HCT116 (cell line): ENCODE measurements around the gene TMEM143. TPM values are rescaled to one million over a fixed set of nuclear protein-coding genes. Genes with fewer than 3 reads are reported as not detected.

Experiments used
- ATAC-seq: fragments of 200-7000 bp; cut with Tn5 transposase; 2 replicates; pipeline ENCODE4 v1.9.1; 2020; ENCODE audit warnings: mild to moderate bottlenecking, moderate library complexity
- BruUV-seq: library from RNA; stranded (reverse); fragments of 400-500 nt; replicated peaks from 2 replicates; lab custom pipeline; 2021; lab: Mats Ljungman, UMichigan
- CTCF ChIA-PET: fragments of 300-600 bp; sonication (Branson Sonifier 250); formaldehyde crosslinking; loops from one replicate; lab custom pipeline; 2021; ENCODE audit warnings: antibody characterized with exemption; lab: Charles Lee
- POLR2A ChIA-PET: fragments of 300-600, 350-600 bp; sonication (Branson Sonifier 250); formaldehyde crosslinking; loops from one replicate; lab custom pipeline; 2021; ENCODE audit warnings: antibody characterized with exemption; lab: Charles Lee
- RAD21 ChIA-PET, 2 experiments: fragments of 300-600 bp; sonication (Branson Sonifier 250); formaldehyde crosslinking; loops; one replicate each; lab custom pipeline; 2023; ENCODE audit warnings: low total read pairs in 2 of 2; ENCODE audit not compliant: uncharacterized antibody in 2 of 2, unreplicated experiment in 2 of 2, low non-redundant PET in 1 of 2; lab: Charles Lee
- DNase-seq: peaks from one replicate; pipeline ENCODE4 v3.0.0-alpha.2; 2010; ENCODE audit warnings: low read depth, low spot score
- H2AFZ ChIP-seq: fragments of 200-600 bp; shearing (Covaris generic), sonication (generic); 2 replicates; pipeline ENCODE4 v1.6.1; 2017; ENCODE audit warnings: low read depth, mixed run types, mixed read lengths, antibody characterized with exemption, low read length; ENCODE audit not compliant: poor library complexity, severe bottlenecking
- H3K27ac ChIP-seq: 2 replicates; pipeline ENCODE4 v1.5.1; 2012; ENCODE audit warnings: low read depth, low read length
- H3K27me3 ChIP-seq: fragments of 200-600 bp; sonication (generic); 2 replicates; pipeline ENCODE4 v1.6.1; 2016; ENCODE audit warnings: mixed run types, low read length, mixed read lengths; ENCODE audit not compliant: insufficient read depth
- H3K36me3 ChIP-seq, 2 experiments: fragments of 200-500 bp in 1 of 2; fragments of 200-600 bp in 1 of 2; sonication (Bioruptor generic) in 1 of 2; sonication (generic) in 1 of 2; 2 replicates each; pipeline versions ENCODE4 v1.5.1 to v1.6.1; 2014 to 2016; ENCODE audit warnings: low read length in 2 of 2, inconsistent platforms in 1 of 2, mixed read lengths in 1 of 2, mixed run types in 1 of 2; ENCODE audit not compliant: insufficient read depth in 2 of 2, control insufficient read depth in 1 of 2
- H3K4me1 ChIP-seq, 2 experiments: fragments of 200-600 bp in 1 of 2; sonication (generic) in 1 of 2; 2 replicates each; pipeline versions ENCODE4 v1.5.1 to v1.6.1; 2012 to 2017; ENCODE audit warnings: low read length in 2 of 2, inconsistent platforms in 1 of 2, mild to moderate bottlenecking in 1 of 2, mixed read lengths in 1 of 2, mixed run types in 1 of 2, moderate library complexity in 1 of 2; ENCODE audit not compliant: insufficient read depth in 2 of 2, control insufficient read depth in 1 of 2
- H3K4me2 ChIP-seq: fragments of 200-600 bp; sonication (generic); 2 replicates; pipeline ENCODE4 v1.6.1; 2017; ENCODE audit warnings: mixed run types, low read length, mixed read lengths
- H3K4me3 ChIP-seq, 2 experiments: fragments of 200-600 bp in 1 of 2; sonication (generic) in 1 of 2; replicated peaks in 1 of 2; 2 replicates each; pipeline ENCODE4 v1.5.1; 2011 to 2016; ENCODE audit warnings: low read length in 2 of 2, control low read depth in 1 of 2, low read depth in 1 of 2, mild to moderate bottlenecking in 1 of 2, mixed read lengths in 1 of 2, mixed run types in 1 of 2
- H3K79me2 ChIP-seq: fragments of 200-600 bp; sonication (generic); 2 replicates; pipeline ENCODE4 v1.6.1; 2017; ENCODE audit warnings: mild to moderate bottlenecking, mixed run types, low read length, moderate library complexity, mixed read lengths; ENCODE audit not compliant: insufficient read depth
- H3K9ac ChIP-seq: fragments of 200-600 bp; sonication (generic); 2 replicates; pipeline ENCODE4 v1.6.1; 2016; ENCODE audit warnings: low read length, mixed read lengths
- H3K9me2 ChIP-seq: fragments of 200-600 bp; sonication (generic), shearing (Covaris generic); 2 replicates; pipeline ENCODE4 v1.6.1; 2017; ENCODE audit warnings: mixed run types, mild to moderate bottlenecking, moderate library complexity; ENCODE audit not compliant: insufficient read depth
- H3K9me3 ChIP-seq, 2 experiments: fragments of 200-500 bp in 1 of 2; fragments of 200-600 bp in 1 of 2; sonication (Bioruptor generic) in 1 of 2; sonication (generic) in 1 of 2; 2 replicates each; pipeline ENCODE4 v1.6.1; 2014 to 2017; ENCODE audit warnings: low read length in 2 of 2, mixed read lengths in 2 of 2, inconsistent platforms in 1 of 2, low read depth in 1 of 2, mild to moderate bottlenecking in 1 of 2, mixed run types in 1 of 2, moderate library complexity in 1 of 2; ENCODE audit not compliant: control insufficient read depth in 1 of 2, insufficient read depth in 1 of 2
- H4K20me1 ChIP-seq: fragments of 200-600 bp; sonication (generic), shearing (Covaris generic); 2 replicates; pipeline ENCODE4 v1.6.1; 2017; ENCODE audit warnings: mixed run types, mild to moderate bottlenecking, moderate library complexity; ENCODE audit not compliant: insufficient read depth
- CBX3 ChIP-seq: IDR thresholded peaks from 2 replicates; pipeline ENCODE4 v1.6.1; 2012; ENCODE audit warnings: low read depth
- CEBPB ChIP-seq: IDR thresholded peaks from 2 replicates; pipeline ENCODE4 v1.6.1; 2012; ENCODE audit warnings: low read depth
- ELF1 ChIP-seq: IDR thresholded peaks from 2 replicates; pipeline ENCODE4 v1.6.1; 2012; ENCODE audit warnings: low read depth, borderline replicate concordance
- EZH2phosphoT487 ChIP-seq: fragments of 200-600 bp; IDR thresholded peaks from 2 replicates; pipeline ENCODE4 v1.6.1; 2018; ENCODE audit warnings: antibody characterized with exemption, borderline replicate concordance
- FOSL1 ChIP-seq: IDR thresholded peaks from 2 replicates; pipeline ENCODE4 v1.6.1; 2012; ENCODE audit warnings: low read depth
- JUND ChIP-seq: IDR thresholded peaks from 2 replicates; pipeline ENCODE4 v1.6.1; 2012
- POLR2A ChIP-seq: IDR thresholded peaks from 2 replicates; pipeline ENCODE4 v1.7.0; 2011; ENCODE audit warnings: borderline replicate concordance; ENCODE audit not compliant: insufficient read depth, insufficient read length; ENCODE audit errors: extremely low read depth
- REST ChIP-seq: IDR thresholded peaks from 2 replicates; pipeline ENCODE4 v1.6.1; 2012; ENCODE audit warnings: low read depth
- SRF ChIP-seq: IDR thresholded peaks from 2 replicates; pipeline ENCODE4 v1.6.1; 2012; ENCODE audit warnings: low read depth
- TCF7L2 ChIP-seq: IDR thresholded peaks from 2 replicates; pipeline ENCODE4 v1.7.0; 2011; ENCODE audit warnings: borderline replicate concordance, inconsistent platforms; ENCODE audit not compliant: insufficient read depth, insufficient read length; ENCODE audit errors: extremely low read depth
- YY1 ChIP-seq: IDR thresholded peaks from 2 replicates; pipeline ENCODE4 v1.6.1; 2011; ENCODE audit warnings: low read length, low read depth, moderate library complexity, mild to moderate bottlenecking; ENCODE audit not compliant: insufficient replicate concordance; ENCODE audit errors: extremely low read depth
- intact Hi-C: fragments of 100-400 bp; cut with micrococcal nuclease; formaldehyde crosslinking; loops from 2 replicates; pipeline ENCODE4 v1.10.0; 2022
- total RNA-seq: library from RNA; stranded (reverse); gene quantifications from one replicate; pipeline ENCODE4 v1.2.1, GENCODE V29; 2021; ENCODE audit not compliant: unreplicated experiment
- TF ChIP-seq, protein P1 (sequence below): IDR thresholded peaks from 2 replicates; pipeline ENCODE4 v1.6.1; 2012

Gene TMEM143
- total RNA-seq, 1 experiment from 2014 or later = 13.2 TPM

DNA sequence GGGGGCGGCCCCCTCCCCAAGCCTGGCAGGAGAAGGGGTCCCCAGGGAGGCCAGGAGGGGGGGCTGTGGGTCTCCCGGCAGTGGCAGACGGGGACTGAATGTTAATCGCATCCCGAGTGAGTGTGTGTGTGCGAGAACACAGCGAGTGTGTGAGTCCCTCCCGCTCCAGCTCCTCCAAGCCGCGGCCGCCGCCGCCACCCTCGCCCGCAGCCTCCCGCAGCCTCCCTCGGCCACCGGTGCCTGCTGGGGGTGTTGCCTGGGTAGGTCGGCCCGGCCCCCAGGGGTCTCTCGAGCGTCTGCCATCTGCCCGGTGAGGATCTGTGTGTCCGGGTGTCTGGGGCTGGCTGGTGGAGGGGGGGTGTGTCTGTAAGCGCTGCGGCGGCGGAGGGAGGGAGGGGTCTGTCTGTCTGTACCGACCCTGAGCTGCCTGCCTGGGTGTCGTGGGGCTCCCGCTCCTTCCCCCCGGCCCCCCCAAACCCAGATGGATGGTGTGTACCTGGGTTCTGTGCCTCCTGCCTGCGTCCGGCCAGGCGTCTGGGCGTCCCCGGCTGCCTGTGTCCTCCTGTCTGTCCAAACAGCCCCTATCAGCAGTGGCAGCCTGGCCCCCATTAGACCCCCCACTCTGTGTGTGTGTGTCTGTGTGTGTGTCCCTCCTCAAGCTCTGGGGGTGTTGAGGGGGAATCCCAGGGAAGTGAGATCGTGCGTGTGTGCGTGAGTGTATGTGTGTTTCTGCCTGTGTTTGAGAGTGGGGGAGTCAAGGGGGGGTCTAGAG is 30.0 kb upstream of the TMEM143 start, which contains the start of gene GRIN2D:
GRIN2D (plus strand) TSS at position 110 of the 772 bp plus-strand sequence. CDS start 4,725 bp downstream, outside the sequence.
- no peaks in the 10 kb centered on the region for H3K27me3 ChIP-seq
- no peaks in the 10 kb centered on the region for H3K9me2 ChIP-seq
- DNase-seq (no peak), ATAC-seq (no peak)
- no peaks in the 10 kb centered on the region for H3K9me3 ChIP-seq
- peak within 1 kb of the TSS; percentile 20; the same call in 1 of the 2 replicates for H3K27ac ChIP-seq
- intact Hi-C loops = loop anchor here (10.0 kb wide), 2 partner anchors 69 to 101 kb away; partner anchors contain the start of gene EMP3
- peak within 1 kb of the TSS; percentile 87 for H3K4me2 ChIP-seq
- no TSS peak for BruUV-seq
- TF ChIP-seq CBX3 = no peak
- TF ChIP-seq REST = no peak
- no peak for TF ChIP-seq FOSL1
- no peak for TF ChIP-seq EZH2phosphoT487
- TF ChIP-seq YY1 = no peak
- no peak for TF ChIP-seq SRF
- no peak for TF ChIP-seq TCF7L2
- TF ChIP-seq ELF1 = no peak
- TF ChIP-seq CEBPB = no peak
- no peak for TF ChIP-seq POLR2A
- TF ChIP-seq, protein P1, sequence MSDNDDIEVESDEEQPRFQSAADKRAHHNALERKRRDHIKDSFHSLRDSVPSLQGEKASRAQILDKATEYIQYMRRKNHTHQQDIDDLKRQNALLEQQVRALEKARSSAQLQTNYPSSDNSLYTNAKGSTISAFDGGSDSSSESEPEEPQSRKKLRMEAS = no peak
- TF ChIP-seq JUND = no peak
- peaks cover 32% of the 10 kb centered on the region for H3K79me2 ChIP-seq
- no peaks in the 10 kb centered on the region for H4K20me1 ChIP-seq
- peaks cover 0 to 7% of the 10 kb centered on the region in 2 experiments; a peak in 2 of 4 replicates for H3K36me3 ChIP-seq
- peaks cover 14 to 71% of the 10 kb centered on the region in 2 experiments for H3K4me1 ChIP-seq
- ChIA-PET CTCF (interaction anchor here (0.7 kb wide), 1 partner anchor 30 kb away, joined by 6 read pairs; the partner anchor contains the start of genes SYNGR4 and TMEM143), POLR2A (no interaction called here), RAD21 (no interaction called here)
- peak within 1 kb of the TSS; percentile 57 for H3K9ac ChIP-seq
- no peak within 1 kb of the TSS for H2AFZ ChIP-seq
- H3K4me3 ChIP-seq = peak within 1 kb of the TSS; percentile 32 to 58
